ENCODE data around the gene CREG2.

CREG2 gene

GRCh38 chr2:101296371-101296770 lies 90.9 kb downstream of the CREG2 start:
- H3K4me2 ChIP-seq (ENCODE audit: low read depth, low read length) = no peak overlapping the region
- no peak overlapping the region for H2AFZ ChIP-seq (ENCODE audit: low read length)
- no peak for DNase-seq
- H3F3A ChIP-seq (ENCODE audit: insufficient read depth, low read length) = no peaks in the 10 kb centered on the region
- H3K4me1 ChIP-seq (ENCODE audit: low read length) = no peaks in the 10 kb centered on the region
- H3K9me2 ChIP-seq (replicated peaks; ENCODE audit: insufficient read depth, low read length) = no peaks in the 10 kb centered on the region
- H3K9ac ChIP-seq (ENCODE audit: low read length) = no peak overlapping the region
- no peaks in the 10 kb centered on the region for H3K27me3 ChIP-seq (replicated peaks; ENCODE audit: insufficient read depth, low read length)
- TF ChIP-seq EZH2 (optimal IDR thresholded peaks at IDR 0.05; ENCODE audit: low read depth, low read length) = no peak
- TF ChIP-seq CTCF (IDR thresholded peaks at IDR 0.05; ENCODE audit: low read length) = no peak
- TF ChIP-seq EZH2phosphoT487 (IDR thresholded peaks at IDR 0.05; ENCODE audit: low read length) = no peak
- H4K20me1 ChIP-seq (ENCODE audit: insufficient read depth, low read length) = 0 out of 2 replicates have a peak, but pooled peaks cover 12% of the 10 kb centered on the region
- no peaks in the 10 kb centered on the region for H3K9me3 ChIP-seq (replicated peaks; ENCODE audit: insufficient read depth, low read length)
- peaks cover 88% of the 10 kb centered on the region for H3K79me2 ChIP-seq (ENCODE audit: low read length)
- H3K27ac ChIP-seq (ENCODE audit: low read length) = no peak overlapping the region
- H3K36me3 ChIP-seq (replicated peaks; ENCODE audit: insufficient read depth, low read length) = 0 out of 2 replicates have a peak, but pooled peaks cover 3% of the 10 kb centered on the region
- H3K4me3 ChIP-seq (ENCODE audit: low read length) = no peak overlapping the region

- no peaks in the 10 kb centered on the region for H3K27me3 ChIP-seq (replicated peaks; ENCODE audit: insufficient read depth, low read length)
- no peaks in the 10 kb centered on the region for H3K4me1 ChIP-seq (ENCODE audit: low read length)
- H3K9me2 ChIP-seq (replicated peaks; ENCODE audit: insufficient read depth, low read length) = no peaks in the 10 kb centered on the region
- no peak for TF ChIP-seq EZH2 (optimal IDR thresholded peaks at IDR 0.05; ENCODE audit: low read depth, low read length)
- TF ChIP-seq EZH2phosphoT487 (IDR thresholded peaks at IDR 0.05; ENCODE audit: low read length) = no peak
- no peak for TF ChIP-seq CTCF (IDR thresholded peaks at IDR 0.05; ENCODE audit: low read length)
- no peaks in the 10 kb centered on the region for H3K9me3 ChIP-seq (replicated peaks; ENCODE audit: insufficient read depth, low read length)
- H3K4me2 ChIP-seq (ENCODE audit: low read depth, low read length) = no peak overlapping the region
- no peak overlapping the region for H3K4me3 ChIP-seq (ENCODE audit: low read length)
- H4K20me1 ChIP-seq (ENCODE audit: insufficient read depth, low read length) = 0 out of 2 replicates have a peak, but pooled peaks cover 10% of the 10 kb centered on the region
- H2AFZ ChIP-seq (ENCODE audit: low read length) = no peak overlapping the region
- H3K27ac ChIP-seq (ENCODE audit: low read length) = no peak overlapping the region
- no peak overlapping the region for H3K9ac ChIP-seq (ENCODE audit: low read length)
- H3K36me3 ChIP-seq (replicated peaks; ENCODE audit: insufficient read depth, low read length) = 0 out of 2 replicates have a peak, but pooled peaks cover 3% of the 10 kb centered on the region
- H3F3A ChIP-seq (ENCODE audit: insufficient read depth, low read length) = no peaks in the 10 kb centered on the region
- DNase-seq = no peak
- peaks cover 83% of the 10 kb centered on the region for H3K79me2 ChIP-seq (ENCODE audit: low read length)
Observed at GRCh38 chr2:101295895-101296294, 91.4 kb downstream of the CREG2 start.
